Stimulated activated CD8-positive, alpha-beta memory T cell treated with anti-CD3 and anti-CD28 coated beads, Interleukin-12 subunit alpha, Interleukin-12 subunit beta, amount 100 ng/mL, for 4 hours (primary cell): ENCODE data around the gene RPRD1B.

Experiments
- DNase-seq: peaks from one replicate; pipeline ENCODE4 v3.0.0-alpha.2; 2020; ENCODE audit warnings: low read depth

RPRD1B gene, protein sequence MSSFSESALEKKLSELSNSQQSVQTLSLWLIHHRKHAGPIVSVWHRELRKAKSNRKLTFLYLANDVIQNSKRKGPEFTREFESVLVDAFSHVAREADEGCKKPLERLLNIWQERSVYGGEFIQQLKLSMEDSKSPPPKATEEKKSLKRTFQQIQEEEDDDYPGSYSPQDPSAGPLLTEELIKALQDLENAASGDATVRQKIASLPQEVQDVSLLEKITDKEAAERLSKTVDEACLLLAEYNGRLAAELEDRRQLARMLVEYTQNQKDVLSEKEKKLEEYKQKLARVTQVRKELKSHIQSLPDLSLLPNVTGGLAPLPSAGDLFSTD

DNA sequence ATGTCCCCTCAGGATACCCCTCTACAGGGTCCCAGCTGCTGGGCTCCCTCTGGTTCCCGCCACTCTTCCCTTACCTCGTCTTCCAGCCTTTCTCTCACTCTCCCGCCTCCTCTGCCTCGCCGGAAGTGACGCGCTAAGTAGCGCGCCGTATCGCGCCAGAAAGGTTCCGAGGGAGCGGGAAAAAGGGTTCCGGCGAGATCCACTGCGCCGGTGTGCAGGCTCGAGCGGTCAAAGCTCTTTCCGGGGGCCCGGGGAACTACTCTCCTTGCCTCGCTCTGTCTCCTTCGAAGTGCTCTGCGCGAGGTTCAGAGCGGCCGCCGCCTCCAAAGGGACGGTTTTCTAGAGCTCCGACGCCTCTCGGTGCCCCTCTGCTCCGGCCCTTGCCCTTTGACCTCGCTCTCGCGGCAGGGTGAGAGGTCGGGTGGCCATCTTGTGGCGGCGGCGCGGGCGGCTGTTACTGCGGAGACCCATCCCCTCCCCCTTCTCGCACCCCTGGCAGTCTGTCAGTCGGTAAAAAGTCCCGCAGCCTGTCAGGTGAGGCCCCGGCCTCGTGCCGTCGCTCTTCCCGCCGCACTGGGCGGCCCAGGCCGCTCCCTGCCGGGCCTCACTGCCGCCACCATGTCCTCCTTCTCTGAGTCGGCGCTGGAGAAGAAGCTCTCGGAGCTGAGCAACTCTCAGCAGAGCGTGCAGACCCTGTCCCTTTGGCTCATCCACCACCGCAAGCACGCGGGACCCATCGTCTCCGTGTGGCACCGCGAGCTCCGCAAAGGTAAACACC is at the start of gene RPRD1B, which contains the start of gene TTI1:
RPRD1B (plus strand) TSS at position 417 of the 778 bp plus-strand sequence; CDS start at position 619, 202 bp downstream.
TTI1 (minus strand) TSS at position 127 of the 778 bp plus-strand sequence. CDS start 19,640 bp downstream, outside the sequence.
- DNase-seq = peak; percentile 84

DNA sequence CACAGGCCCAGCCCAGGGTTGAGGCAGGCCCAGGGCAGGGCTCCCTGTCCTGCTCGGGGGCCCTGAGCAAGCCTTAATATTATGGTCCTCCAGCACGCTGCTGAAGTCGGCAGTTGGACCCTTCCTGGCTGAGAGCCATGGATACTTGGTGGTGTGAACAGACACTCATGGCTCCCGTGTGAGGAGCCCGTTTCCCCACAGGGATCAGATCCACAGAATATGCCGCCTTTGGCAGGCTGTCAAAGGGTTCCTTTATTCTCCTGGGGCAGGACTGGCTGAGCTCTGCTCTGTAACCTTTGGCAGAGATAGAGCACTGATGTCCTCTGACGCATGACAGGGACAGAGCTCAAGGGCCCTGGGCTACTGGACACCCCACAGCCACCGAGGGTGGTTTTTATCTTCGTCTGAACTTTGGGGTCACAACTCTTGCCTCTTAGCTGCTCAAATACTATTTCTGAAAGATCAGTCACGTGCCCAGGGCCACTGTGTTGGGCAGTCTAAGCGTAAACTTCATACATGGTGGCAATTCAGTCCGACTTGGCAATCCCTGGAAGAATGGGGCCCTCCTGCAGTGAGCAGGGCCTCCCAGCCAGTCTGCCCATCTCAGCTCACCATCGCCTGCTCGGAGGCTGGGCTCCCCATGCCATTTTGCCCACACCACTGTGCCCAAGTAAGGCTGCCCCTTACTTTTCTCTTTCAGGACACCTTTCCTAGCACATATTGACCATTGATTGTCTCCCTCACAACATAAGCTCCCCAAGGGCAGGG is 49.3 kb upstream of the RPRD1B start:
- no peak for DNase-seq

DNA sequence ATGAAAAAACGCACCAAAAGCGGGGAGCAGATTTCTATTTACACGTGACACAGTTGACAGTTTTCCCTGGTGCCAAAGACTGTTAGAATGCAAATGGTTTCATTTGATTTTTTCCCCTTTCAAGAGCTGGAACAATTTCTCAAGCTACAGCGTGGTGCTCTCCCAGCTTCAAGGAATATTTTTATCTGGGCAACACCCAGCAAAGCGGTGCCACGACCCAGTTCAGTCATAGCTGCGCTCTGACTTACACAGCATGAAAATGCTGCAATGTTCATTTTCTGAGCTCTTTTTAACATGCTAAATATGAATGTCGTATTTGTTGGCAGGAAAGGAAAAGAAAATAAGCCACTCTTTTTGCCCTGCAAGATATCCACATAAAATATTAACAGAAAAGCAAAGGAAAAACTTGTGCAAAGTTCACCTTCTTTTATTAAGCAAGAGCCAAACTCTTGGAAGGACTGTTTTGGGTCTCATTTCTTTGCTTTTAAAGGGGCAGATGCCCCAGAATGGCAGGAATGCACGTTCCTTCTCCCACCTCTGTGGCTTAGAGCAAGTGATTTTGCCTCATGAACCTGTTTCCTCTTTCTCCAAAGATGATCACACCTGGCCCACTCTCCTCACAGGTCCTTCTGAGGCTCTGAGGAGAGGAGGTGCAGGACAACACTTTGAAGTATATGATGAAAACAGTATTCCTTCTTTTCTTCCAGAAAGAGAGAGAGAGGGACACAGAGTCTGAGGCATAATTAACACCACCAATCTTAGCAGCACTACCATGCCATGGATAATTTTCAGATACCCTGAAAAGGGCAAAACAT is 47.3 kb upstream of the RPRD1B start:
- DNase-seq = no peak

DNA sequence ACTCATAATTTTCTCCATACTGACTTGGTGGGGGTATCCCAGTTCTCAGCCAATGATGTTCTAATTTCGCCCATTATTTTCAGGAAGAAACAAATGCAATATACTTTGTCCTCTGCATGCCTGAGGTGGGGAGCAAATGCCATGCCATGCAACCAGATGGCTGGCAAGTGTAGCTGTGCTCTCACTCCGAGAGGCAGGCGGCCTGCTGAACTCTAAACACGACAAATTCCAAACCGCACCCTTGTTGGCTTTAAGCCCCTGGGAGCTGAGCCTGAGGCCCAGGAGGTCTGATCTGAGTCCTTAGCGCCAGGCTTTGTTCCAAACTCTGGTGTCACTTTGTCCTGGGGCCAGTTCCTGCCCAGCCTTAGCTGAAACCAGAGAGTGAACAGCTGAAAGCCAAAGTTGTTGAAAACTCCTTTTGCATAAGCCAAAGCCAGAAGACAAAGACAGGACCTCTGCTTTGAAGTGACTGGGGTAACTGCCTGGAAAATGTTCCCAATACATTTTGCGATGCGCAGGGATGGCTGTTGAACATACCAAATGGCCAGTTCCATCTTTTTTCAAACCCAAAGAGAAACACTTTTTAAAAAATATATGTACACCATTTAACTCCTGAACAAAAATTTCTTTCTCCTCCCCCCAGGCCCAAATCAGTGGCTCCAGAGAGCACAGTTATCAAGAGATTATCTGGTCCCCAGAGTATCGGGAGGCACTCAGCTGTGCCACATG is 46.5 kb upstream of the RPRD1B start:
- no peak for DNase-seq

DNA sequence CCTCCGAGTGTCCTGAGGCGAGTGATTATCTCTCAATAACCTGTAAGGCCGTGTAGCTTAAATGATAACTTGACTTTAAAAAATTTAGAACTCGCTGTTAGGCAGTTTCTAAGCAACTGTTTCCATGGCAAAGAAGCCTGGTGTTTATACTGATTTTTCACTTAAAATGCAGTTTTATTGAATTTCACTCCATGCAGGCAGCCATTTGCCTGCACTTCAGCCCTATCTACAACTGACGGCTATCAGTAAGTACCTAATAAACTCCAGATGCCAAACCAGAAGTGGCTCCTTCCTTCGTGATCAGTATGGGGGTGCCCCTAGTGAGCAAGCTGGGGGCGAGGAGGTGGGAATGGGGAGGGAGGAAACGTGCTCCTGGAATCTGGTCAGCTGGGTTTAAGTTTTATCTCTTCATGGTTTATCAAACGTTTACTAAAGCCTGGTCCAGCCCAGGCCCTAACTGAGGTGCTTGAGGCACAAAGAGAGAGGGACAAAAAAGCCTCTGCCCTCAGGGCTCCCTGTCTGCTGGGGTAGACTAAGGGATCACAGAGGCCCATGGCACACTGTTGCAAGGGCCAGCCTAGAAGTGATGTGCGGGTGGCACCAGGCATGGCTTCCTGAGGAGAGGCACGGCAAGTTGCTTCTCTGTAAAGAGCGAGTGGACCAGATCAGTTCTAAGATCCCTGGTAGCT is 45.8 kb upstream of the RPRD1B start:
- DNase-seq = no peak

DNA sequence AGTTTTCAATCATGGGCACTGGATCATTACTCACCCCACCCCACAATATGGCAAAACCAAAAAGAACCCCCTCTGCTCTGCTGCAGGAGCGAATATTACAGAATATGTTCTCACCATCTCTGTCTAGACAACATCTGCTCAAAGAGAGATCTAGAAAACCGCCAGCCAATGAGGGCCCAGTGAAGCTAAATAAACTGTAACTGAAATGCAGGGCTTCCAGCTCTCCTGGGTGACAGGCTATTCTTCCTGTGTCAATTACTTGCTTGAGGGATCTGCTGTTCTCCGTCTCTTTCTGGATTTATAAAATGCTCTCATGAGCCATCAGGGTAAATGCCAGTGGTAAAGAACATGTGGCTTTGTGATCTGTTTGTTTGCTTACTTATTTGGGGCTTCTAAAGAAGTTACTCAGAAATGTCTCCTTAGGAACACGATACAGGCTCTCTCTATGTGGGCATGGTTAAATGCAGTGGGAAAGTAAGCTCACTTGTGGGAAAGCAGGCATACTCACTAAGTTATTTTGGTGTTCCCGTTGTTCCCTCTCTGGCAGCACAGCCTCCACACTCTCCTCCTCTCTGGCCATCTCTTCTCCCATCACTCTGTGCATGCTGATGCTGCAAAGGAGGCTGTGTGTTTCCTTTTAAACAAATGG is 45.1 kb upstream of the RPRD1B start:
- DNase-seq = no peak

DNA sequence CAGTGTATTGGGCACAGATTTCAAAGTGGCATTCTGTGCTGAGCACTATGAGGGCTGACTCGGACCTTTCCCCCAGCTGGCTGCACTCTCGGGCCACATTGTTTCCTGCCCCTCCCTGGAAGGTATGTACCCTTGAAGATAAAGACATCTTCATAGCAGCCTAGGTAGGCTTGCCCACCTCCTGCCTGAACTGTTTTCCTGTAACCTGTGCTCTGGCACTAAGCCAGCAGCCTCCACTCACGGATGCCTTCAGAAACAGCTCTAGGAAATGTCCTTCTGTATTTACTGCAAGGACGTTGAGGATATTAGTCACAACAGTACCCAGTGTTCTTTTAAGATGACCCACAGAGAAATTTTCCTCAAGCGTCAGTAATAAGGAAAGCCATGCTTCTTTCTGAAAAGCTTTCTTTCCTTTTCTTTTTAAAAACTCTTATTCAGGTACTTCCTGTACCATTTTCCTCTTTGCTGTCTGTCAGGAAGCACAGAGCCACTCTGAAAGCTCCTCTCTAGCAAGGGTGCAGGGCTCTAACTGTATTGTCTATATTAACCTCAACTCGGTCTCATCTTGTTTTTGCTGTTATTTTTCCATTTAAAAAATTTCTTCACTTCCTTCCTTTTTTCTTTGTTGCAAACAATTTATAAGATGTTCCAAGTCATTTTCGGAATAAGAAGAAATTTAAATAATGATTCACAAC is 43.8 kb upstream of the RPRD1B start:
- DNase-seq = no peak

DNA sequence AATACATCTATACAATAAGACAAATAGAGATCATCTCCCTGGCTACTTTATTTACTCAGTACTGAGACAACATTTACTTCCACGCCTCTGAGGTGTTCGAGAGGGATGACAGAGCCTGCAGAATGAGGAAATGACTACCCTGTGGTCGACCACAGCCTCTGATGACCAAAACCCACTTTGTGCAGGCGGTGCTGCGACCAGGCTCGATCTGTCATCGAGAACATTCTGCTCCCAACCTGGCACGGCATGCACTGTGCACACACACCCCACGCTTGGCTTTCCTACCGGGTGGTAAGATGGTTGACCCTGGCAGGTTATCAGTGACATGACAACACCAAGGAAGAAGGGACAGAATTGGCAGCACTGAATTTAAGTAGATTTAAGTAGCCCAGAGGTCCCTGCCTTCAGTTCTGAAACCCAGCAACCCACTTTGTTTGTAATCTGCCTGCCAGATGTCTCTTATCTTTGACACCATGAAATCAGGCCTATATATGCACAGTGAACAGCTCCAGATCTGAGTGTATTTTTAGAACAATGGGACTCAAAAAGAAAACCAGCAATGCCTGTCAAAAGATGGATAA is 42.9 kb upstream of the RPRD1B start:
- peak; percentile 40 for DNase-seq

DNA sequence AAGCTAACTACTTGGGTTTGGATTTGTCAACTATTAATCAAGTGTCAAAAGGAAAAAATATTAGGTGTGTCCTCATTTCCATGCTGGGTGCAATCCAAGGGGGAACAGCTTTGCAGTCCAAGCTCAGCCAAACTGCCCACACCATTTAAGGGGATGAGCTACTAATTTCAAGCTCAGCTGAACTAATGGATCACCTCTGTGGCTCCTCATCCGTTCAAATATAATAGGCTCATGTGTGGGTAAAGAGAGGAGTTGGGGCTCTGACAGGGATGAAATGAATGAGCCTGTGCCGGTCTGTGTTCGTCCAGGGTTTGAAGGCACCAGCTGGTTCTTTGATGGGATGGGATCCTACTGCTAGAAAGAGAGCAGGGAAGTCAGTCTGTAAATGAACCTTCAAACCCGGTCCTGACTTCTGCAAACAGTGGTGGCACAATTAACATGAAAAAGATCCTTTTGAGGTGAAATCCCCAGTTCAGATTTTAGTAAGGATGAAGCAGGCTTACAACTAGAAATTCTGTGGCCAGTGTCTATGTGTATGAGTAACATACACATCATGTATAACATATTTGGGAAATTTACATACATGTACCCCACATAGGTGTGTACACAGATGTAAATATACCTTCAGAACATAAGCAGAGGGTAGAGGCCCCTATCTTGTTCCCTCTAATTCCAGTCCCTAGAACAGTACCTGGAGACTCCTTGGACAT is 42.2 kb upstream of the RPRD1B start:
- DNase-seq = no peak

DNA sequence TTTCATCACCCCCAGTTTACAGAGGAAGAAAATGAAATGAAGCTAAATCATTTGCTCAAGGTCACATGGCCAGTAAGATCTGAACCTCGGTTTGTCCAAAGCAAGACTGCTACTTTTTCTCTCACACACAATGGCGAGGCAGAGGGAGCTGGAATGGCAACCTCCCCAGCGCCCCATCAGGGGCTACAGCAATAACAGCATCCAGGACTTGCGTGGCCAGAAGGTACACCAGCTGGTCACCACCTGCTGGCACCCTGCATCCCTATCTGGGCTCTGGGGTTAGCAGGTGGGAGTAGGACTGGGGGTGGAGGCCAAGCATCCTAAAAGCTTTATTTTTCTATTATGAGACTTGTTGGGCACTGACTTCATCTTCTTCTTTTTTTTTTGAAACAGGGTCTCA is 41.6 kb upstream of the RPRD1B start:
- no peak for DNase-seq

DNA sequence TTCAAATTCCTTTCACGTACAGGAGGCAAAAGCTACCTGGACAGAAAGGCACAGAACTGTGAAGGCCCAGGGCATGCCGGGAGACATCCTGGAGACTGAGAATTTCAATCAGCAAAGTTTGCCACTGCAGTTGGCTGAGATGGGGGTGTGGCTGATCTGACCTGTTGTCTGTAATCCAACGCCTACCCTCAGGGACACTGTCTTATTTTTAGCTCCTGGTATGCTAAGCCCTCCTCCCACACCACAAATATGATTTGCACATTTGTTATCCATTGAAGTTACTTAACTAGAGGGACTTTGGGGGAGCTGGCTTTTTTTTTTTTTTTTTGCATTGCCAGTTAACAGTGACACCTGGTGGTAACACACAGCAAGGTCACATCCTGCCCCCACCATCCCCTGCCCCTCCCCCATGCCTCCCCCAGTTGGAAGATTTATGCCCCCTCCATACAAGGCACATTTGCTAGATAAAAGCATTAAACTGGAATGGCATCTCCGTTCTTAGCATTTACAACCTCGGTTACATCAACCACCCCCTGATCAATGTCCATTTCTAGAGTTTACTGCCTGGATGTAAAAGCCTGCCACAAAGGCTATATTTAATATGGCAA is 40.6 kb upstream of the RPRD1B start:
- no peak for DNase-seq

DNA sequence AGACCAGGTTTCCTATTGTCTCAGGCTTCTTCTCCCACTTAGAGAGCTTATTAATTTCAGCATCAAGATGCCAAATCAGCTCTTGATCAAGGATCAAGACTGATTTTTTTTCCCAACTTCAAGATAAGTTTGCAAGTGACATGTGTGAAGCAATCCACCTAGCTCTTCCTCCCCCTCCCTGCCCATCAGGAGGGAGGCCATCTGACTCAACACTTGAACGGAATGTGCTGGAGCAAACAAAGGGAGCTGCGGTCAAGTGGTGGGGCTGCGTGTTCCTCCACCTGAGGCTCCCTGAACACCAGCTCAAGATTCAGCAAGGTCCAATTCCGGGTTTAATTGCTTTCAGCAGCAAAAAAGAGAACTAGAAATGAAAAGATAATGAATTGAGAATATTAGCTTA is 39.0 kb upstream of the RPRD1B start:
- DNase-seq = no peak

DNA sequence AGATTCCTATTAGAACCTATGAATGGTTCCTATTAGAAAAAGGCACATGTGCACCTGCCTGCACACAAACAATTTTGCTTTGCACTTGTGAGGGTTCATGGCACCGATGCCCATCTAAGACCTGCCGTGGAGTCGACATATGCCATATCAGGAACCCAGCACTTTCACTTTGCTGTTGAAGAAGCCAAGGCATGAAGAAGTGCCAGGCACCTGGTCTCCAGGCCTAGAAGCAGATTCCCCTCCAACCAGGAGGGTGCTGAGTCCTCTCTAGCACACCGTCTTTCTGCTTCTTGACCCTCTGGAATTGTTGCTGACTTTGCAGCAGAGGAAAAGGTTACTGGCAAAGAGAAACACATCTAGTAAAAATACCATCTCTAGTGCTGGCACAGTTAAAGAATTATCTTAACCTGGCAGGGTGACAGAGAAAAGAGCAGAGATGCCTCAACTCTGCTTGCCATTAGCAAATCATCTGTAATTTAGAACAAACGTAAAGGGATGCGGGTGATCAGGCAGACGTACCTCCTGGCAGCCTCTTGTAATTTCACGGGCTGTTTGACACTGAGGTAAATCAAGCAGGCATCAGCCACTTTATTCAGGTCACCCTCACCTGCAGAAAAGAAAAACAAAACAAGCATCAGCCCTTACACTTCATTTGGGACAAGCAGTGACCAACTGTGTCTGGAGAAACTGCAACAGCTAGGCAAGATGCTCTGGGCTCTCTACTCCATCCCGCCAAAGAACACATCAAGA is 37.5 kb upstream of the RPRD1B start:
- no peak for DNase-seq

DNA sequence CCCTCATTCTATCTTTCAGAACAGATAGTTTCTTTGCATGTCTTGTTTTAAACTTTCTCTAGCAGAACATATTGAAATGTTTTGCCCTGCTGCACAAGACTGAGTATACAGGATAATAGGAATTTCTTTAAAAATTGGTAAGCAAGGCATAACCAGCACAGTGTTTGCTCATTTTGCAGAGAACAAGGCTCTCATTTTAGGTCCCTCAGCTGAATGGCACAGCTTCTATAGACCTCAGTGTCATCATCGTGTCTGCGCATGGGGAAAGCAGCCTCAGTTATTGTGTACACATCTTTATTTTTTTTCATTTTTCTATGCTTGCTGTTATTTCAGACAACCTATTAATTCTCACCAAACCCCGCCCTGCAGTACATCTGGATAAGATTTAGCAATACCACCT is 36.0 kb upstream of the RPRD1B start:
- DNase-seq = no peak

DNA sequence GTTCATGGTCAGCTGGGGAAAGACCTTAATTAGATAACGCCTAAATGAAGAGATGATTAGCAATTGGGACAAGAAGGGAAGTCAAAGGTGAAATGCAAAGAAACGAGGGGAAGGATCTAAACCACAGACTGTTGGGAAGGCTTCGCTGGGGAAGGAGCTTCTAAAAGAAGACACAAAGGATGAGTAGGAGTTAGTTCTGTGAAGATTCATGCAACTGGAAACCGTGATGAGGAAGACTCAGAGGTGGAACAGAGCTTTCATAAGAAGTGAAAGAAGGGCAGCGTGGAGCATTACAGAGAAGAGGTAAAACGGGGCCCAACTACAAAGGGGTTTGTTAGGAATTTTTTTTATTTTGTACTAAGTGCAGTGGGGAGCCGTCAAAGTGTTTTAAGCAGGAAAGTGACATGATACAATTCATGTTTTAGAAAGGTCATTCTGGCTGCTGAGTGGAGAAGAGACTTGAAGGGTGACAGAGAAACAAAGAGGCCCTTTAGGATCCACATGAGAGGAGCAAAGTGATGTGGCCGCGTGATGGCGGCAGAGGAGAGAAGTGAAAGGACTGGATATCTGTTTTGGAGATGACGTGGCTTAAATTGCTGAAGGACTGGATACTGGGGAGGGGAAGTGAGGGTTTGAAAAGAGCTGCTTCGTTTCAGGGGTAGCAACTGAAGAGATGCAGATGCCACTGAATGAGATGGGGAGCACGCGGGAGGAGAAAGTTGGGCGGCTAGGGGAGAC is 33.9 kb upstream of the RPRD1B start:
- no peak for DNase-seq

DNA sequence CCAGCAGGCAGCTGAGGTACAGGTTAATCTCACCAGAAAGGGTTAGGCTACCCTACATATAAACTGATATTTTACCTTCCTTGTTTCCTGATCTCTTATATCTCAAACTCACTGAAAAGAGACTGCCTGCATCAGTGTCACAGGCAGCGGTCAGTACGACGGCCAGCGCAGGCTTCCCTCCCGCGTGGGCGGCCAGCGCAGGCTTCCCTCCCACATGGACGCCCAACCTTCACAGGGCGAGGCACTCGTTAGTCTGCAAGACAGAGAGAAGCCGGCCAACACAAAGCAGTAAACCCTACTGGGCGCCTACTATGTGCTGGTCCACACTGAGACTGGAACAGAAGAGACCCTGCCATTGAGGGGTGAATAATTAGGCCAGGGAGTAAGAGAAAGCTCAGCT is 33.3 kb upstream of the RPRD1B start:
- DNase-seq = no peak
